PFSK-1 (cell line): Measurements from ENCODE around the gene POLR3B.

ENCODE experiments used
- FOXP2 ChIP-seq: optimal IDR thresholded peaks from 2 replicates; pipeline ENCODE3; 2011; ENCODE audit warnings: borderline replicate concordance, control low read depth, inconsistent platforms; ENCODE audit not compliant: insufficient read depth; ENCODE audit errors: extremely low read length, extremely low read depth
- POLR2AphosphoS5 ChIP-seq: IDR thresholded peaks from 2 replicates; pipeline ENCODE4 v1.6.1; 2012; ENCODE audit warnings: low read depth, mild to moderate bottlenecking, control low read depth, low read length, moderate library complexity
- SIN3A ChIP-seq: IDR thresholded peaks from 2 replicates; pipeline ENCODE4 v1.6.1; 2012; ENCODE audit warnings: mild to moderate bottlenecking, low read length, moderate library complexity, borderline replicate concordance; ENCODE audit not compliant: insufficient read depth
- TAF1 ChIP-seq: IDR thresholded peaks from 2 replicates; pipeline ENCODE4 v1.6.1; 2012; ENCODE audit warnings: low read length, control low read depth, borderline replicate concordance; ENCODE audit not compliant: insufficient read depth
- TF ChIP-seq, protein P1 (sequence below), 2 experiments: IDR thresholded peaks; 2 replicates each; pipeline versions ENCODE4 v1.6.1 to v1.8.0; 2011 to 2012; ENCODE audit warnings: low read depth in 2 of 2, low read length in 2 of 2, control low read depth in 1 of 2, inconsistent platforms in 1 of 2, mild to moderate bottlenecking in 1 of 2, moderate library complexity in 1 of 2; ENCODE audit not compliant: insufficient read depth in 1 of 2

Gene POLR3B

DNA sequence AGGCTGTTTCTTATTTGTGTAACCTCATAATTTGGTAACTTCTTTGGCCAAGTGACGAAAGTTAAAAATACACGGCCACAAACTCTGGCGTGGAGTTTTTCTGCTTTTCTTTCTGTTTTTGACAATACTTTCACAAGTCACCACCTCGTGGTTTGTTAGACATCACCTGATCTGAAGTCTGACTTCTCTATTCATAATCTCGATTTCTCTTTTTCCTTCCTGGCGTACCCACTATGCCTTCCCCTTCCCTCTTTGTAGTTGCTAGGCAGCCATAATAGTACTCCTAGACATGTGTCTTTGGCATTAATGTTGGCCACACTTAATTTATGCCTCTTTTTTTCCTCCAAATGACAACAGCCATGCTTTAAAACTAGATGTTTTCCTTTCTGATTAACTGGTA lies 97.6 kb downstream of the POLR3B start:
- TF ChIP-seq TAF1 (no peak), POLR2AphosphoS5 (no peak), SIN3A (no peak), FOXP2 (no peak)
- TF ChIP-seq, protein P1, sequence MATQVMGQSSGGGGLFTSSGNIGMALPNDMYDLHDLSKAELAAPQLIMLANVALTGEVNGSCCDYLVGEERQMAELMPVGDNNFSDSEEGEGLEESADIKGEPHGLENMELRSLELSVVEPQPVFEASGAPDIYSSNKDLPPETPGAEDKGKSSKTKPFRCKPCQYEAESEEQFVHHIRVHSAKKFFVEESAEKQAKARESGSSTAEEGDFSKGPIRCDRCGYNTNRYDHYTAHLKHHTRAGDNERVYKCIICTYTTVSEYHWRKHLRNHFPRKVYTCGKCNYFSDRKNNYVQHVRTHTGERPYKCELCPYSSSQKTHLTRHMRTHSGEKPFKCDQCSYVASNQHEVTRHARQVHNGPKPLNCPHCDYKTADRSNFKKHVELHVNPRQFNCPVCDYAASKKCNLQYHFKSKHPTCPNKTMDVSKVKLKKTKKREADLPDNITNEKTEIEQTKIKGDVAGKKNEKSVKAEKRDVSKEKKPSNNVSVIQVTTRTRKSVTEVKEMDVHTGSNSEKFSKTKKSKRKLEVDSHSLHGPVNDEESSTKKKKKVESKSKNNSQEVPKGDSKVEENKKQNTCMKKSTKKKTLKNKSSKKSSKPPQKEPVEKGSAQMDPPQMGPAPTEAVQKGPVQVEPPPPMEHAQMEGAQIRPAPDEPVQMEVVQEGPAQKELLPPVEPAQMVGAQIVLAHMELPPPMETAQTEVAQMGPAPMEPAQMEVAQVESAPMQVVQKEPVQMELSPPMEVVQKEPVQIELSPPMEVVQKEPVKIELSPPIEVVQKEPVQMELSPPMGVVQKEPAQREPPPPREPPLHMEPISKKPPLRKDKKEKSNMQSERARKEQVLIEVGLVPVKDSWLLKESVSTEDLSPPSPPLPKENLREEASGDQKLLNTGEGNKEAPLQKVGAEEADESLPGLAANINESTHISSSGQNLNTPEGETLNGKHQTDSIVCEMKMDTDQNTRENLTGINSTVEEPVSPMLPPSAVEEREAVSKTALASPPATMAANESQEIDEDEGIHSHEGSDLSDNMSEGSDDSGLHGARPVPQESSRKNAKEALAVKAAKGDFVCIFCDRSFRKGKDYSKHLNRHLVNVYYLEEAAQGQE (IDR thresholded peaks at IDR 0.05; ENCODE audit: insufficient read depth in 1 of 2, low read depth in 2 of 2, low read length in 2 of 2): no peak

DNA sequence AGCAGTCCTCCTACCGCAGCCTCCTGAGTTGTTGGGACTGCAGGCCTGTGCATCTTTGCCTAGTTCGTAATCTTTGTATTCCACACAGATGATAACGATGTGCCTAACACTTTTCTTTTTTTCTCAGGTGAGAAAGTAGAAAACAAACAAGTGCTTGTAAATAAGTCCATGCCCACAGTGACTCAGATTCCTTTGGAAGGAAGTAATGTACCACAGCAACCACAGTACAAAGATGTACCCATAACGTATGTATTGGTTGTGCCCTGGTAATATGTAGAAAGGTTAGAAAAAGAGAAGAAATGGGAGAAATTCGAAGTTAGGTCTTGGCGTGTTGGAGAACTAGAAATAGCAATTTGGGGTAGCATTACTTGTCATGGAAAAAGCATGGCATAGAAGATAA lies 101.6 kb downstream of the POLR3B start:
- no peak for TF ChIP-seq POLR2AphosphoS5
- TF ChIP-seq FOXP2: no peak

DNA sequence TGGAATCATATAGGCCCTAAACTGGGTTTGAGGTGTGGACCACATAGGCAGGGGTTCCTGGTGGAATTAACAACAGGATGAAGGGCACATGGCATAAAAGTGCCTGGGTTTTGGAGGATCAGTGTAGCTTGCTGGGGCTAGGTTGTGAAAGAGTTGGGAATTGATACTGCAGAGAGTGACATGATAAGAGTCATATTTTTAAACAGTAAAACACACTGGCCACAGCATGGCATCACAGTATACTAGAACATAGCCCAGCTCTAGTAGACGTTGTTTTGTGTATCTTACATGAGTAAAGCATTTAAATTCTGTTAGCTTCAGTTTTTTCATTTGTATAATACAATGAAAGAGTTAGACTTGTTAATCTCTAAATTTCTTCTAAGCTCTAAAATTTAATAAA lies 102.0 kb downstream of the POLR3B start:
- TF ChIP-seq, protein P1 (IDR thresholded peaks at IDR 0.05; ENCODE audit: insufficient read depth in 1 of 2, low read depth in 2 of 2, low read length in 2 of 2): no peak
- TF ChIP-seq POLR2AphosphoS5 (no peak), SIN3A (no peak), FOXP2 (no peak), TAF1 (no peak)

DNA sequence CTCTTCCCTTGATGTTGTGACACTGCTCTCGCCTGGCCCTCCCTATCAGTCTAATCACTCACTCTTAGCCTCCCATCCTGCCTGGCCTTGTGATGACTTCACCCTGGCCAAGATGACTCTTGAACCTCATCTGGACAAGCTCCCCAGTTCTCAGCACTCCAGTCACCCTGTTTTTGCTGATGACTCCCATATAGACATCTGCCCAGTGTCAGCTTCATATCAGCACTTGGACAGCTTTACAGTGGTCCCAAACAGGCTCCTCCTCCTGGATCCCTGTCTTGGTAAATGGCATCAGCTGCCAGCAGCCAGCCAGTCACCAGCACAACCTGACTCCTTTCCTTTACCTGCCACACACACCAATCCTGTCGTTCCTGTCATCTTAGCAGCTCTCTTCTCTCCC lies 104.2 kb downstream of the POLR3B start:
- TF ChIP-seq, protein P1 (IDR thresholded peaks at IDR 0.05; ENCODE audit: insufficient read depth in 1 of 2, low read depth in 2 of 2, low read length in 2 of 2): no peak
- TF ChIP-seq TAF1: no peak
- no peak for TF ChIP-seq SIN3A
- TF ChIP-seq POLR2AphosphoS5: no peak

DNA sequence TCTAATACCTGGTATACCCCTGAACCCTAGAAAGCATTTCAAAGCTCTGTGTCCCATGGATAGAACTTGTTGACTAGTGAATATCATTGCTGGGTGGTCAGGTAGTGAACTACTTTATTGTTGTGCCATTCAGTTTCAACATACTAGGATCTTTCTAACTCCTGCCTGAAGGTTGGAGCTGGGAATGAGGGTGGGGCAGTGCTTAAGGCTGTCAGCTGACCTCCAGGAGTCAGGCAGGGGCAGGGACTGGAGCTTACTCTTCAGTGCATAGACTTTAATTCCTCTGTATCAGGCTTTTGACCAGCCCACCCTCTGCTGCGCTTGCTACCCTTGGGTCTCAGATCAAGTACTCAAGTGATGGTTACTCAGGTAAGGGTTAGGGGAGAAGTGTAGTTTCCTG lies 122.7 kb downstream of the POLR3B start:
- TF ChIP-seq SIN3A (no peak), FOXP2 (no peak), POLR2AphosphoS5 (no peak), TAF1 (no peak)
- TF ChIP-seq, protein P1 (IDR thresholded peaks at IDR 0.05; ENCODE audit: insufficient read depth in 1 of 2, low read depth in 2 of 2, low read length in 2 of 2): no peak
